Gastrocnemius medialis (tissue), 4 donors: ENCODE results near the gene ABCA6. TPM values are rescaled to one million over a fixed set of nuclear protein-coding genes. Genes with fewer than 3 reads are reported as not detected.

Experiments
- ATAC-seq, 2 donors: fragments of 150-250 bp; one replicate each; pipeline ENCODE4 v1.9.1; 2016
- DNase-seq, 2 donors: peaks; one replicate each; pipeline ENCODE4 v3.0.0-alpha.2; 2019
- H3K27ac ChIP-seq, 4 donors: fragments of 200-600 bp; sonication (generic); 1 replicate in 1 of 4; 2 replicates in 3 of 4; pipeline ENCODE4 v1.5.1; 2016 to 2018; ENCODE audit warnings: mild to moderate bottlenecking in 2 of 4, moderate library complexity in 1 of 4
- H3K27me3 ChIP-seq, 3 donors: fragments of 200-600 bp; sonication (generic) in 2 of 3; 1 replicate in 1 of 3; 2 replicates in 2 of 3; pipeline versions ENCODE4 v1.5.1 to v1.6.0; 2016 to 2019; ENCODE audit warnings: mild to moderate bottlenecking in 1 of 3, moderate library complexity in 1 of 3
- H3K36me3 ChIP-seq, 2 donors: fragments of 200-600 bp; sonication (generic) in 1 of 2; one replicate each; pipeline ENCODE4 v1.5.1; 2017 to 2018
- H3K4me1 ChIP-seq, 2 donors: fragments of 200-600 bp; sonication (generic) in 1 of 2; one replicate each; pipeline ENCODE4 v1.5.1; 2016 to 2017; ENCODE audit warnings: mild to moderate bottlenecking in 2 of 2
- H3K4me3 ChIP-seq, 4 donors: fragments of 200-600 bp; sonication (generic) in 3 of 4; 1 replicate in 1 of 4; 2 replicates in 3 of 4; pipeline ENCODE4 v1.5.1; 2016 to 2019; ENCODE audit warnings: mild to moderate bottlenecking in 2 of 4
- H3K9me3 ChIP-seq, 3 donors: fragments of 200-600 bp; sonication (generic) in 2 of 3; 1 replicate in 1 of 3; 2 replicates in 2 of 3; pipeline ENCODE4 v1.5.1; 2016 to 2019
- POLR2A ChIP-seq, 2 donors: fragments of 450-650 bp; IDR thresholded peaks; one replicate each; pipeline ENCODE4 v1.6.1; 2017; ENCODE audit warnings: antibody characterized with exemption in 2 of 2, mild to moderate bottlenecking in 2 of 2, moderate library complexity in 2 of 2
- in situ Hi-C, 4 donors: fragments of 200-750 bp; cut with MboI; loops; one replicate each; pipeline versions ENCODE4 v1.15.0 to v1.8.0; 2017; ENCODE audit warnings: low sequenced_read_pairs in 4 of 4
- intact Hi-C: fragments of 100-400 bp; cut with DNase I; formaldehyde crosslinking; loops from one replicate; pipeline ENCODE4 v1.15.1; 2023; ENCODE audit warnings: low total_unique reads
- total RNA-seq, 4 donors: library from RNA; depleted of rRNA; stranded (reverse); fragments of >200 nt; gene quantifications; one replicate each; pipeline versions ENCODE4 v1.1.0 to v1.2.3, GENCODE V29; 2016
- TF ChIP-seq, protein P1 (sequence below), 5 experiments: fragments of 450-650 bp in 3 of 5; fragments of 200-600 bp in 2 of 5; sonication (generic) in 2 of 5; IDR thresholded peaks in 4 of 5; conservative IDR thresholded peaks in 1 of 5; 1 replicate in 4 of 5; 2 replicates in 1 of 5; pipeline ENCODE4 v1.5.1; 2016 to 2019; ENCODE audit warnings: antibody characterized with exemption in 5 of 5, mild to moderate bottlenecking in 3 of 5, moderate library complexity in 3 of 5

The ABCA6 gene, protein sequence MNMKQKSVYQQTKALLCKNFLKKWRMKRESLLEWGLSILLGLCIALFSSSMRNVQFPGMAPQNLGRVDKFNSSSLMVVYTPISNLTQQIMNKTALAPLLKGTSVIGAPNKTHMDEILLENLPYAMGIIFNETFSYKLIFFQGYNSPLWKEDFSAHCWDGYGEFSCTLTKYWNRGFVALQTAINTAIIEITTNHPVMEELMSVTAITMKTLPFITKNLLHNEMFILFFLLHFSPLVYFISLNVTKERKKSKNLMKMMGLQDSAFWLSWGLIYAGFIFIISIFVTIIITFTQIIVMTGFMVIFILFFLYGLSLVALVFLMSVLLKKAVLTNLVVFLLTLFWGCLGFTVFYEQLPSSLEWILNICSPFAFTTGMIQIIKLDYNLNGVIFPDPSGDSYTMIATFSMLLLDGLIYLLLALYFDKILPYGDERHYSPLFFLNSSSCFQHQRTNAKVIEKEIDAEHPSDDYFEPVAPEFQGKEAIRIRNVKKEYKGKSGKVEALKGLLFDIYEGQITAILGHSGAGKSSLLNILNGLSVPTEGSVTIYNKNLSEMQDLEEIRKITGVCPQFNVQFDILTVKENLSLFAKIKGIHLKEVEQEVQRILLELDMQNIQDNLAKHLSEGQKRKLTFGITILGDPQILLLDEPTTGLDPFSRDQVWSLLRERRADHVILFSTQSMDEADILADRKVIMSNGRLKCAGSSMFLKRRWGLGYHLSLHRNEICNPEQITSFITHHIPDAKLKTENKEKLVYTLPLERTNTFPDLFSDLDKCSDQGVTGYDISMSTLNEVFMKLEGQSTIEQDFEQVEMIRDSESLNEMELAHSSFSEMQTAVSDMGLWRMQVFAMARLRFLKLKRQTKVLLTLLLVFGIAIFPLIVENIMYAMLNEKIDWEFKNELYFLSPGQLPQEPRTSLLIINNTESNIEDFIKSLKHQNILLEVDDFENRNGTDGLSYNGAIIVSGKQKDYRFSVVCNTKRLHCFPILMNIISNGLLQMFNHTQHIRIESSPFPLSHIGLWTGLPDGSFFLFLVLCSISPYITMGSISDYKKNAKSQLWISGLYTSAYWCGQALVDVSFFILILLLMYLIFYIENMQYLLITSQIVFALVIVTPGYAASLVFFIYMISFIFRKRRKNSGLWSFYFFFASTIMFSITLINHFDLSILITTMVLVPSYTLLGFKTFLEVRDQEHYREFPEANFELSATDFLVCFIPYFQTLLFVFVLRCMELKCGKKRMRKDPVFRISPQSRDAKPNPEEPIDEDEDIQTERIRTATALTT (N-terminal part only)
- 10 to 100 TPM; 12.8 to 82.3 (median 15.7) TPM for total RNA-seq

DNA sequence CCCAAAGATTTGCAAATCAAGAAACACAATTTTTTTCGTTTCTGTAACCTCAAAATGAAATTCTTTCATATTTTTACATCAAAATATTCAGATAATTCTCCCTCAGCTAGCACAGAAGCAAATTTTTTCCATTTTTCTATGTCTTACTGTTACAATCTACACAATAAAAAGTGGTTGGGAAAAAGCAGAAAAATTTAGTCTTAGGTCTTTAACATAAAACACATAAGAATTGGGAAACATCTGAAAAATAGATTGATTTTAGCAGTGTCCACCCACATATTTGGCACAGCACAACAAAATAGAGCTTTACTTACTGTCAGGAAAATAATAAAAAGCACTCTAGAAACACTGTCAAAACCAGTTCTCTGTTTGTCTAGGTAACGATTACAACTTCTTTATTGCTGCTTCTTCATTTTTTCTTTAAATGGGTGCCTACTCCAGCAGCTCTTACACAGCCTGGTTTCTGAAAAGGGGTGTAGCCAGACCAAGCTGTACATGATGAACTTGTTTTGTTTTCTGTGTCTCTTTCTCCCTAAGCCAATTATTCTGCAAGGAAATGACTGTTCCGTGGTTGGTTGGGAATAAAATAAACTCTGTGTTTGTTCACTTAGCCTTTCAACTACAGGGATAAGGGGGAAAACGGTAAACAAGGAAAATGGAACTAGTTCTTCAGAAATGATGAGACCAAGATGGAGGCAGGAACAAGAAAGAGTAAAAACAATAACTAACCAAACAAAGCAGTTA, at the start of gene ABCA6:
Gene ABCA6 (minus strand): TSS at position 465 of the 744 bp plus-strand sequence. CDS start 1,192 bp downstream, outside the sequence.
- peak within 1 kb of the TSS; percentile 27 to 42 (median 32) for H3K4me3 ChIP-seq
- H3K36me3 ChIP-seq: peaks cover 0 to 17% of the 10 kb centered on the region in 2 donors
- no peak for DNase-seq
- peaks cover 0 to 7% of the 10 kb centered on the region in 2 donors for H3K4me1 ChIP-seq
- TF ChIP-seq POLR2A (IDR thresholded peaks at IDR 0.05): peak in 1 of 2 donors; percentile 40
- TF ChIP-seq, protein P1, sequence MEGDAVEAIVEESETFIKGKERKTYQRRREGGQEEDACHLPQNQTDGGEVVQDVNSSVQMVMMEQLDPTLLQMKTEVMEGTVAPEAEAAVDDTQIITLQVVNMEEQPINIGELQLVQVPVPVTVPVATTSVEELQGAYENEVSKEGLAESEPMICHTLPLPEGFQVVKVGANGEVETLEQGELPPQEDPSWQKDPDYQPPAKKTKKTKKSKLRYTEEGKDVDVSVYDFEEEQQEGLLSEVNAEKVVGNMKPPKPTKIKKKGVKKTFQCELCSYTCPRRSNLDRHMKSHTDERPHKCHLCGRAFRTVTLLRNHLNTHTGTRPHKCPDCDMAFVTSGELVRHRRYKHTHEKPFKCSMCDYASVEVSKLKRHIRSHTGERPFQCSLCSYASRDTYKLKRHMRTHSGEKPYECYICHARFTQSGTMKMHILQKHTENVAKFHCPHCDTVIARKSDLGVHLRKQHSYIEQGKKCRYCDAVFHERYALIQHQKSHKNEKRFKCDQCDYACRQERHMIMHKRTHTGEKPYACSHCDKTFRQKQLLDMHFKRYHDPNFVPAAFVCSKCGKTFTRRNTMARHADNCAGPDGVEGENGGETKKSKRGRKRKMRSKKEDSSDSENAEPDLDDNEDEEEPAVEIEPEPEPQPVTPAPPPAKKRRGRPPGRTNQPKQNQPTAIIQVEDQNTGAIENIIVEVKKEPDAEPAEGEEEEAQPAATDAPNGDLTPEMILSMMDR (IDR thresholded peaks at IDR 0.05 in 4 of 5, conservative IDR thresholded peaks at IDR 0.05 in 1 of 5): no peak
- peak in 1 of 2 donors; percentile 81 for ATAC-seq
- H3K9me3 ChIP-seq: no peaks in the 10 kb centered on the region
- intact Hi-C loops (loop anchor here (10.0 kb wide), 1 partner anchor 367 kb away; no protein-coding TSS in a partner anchor), in situ Hi-C loops (no loop called here)
- no peaks in the 10 kb centered on the region for H3K27me3 ChIP-seq
- H3K27ac ChIP-seq: peak within 1 kb of the TSS; percentile 40 to 71 (median 44)

DNA sequence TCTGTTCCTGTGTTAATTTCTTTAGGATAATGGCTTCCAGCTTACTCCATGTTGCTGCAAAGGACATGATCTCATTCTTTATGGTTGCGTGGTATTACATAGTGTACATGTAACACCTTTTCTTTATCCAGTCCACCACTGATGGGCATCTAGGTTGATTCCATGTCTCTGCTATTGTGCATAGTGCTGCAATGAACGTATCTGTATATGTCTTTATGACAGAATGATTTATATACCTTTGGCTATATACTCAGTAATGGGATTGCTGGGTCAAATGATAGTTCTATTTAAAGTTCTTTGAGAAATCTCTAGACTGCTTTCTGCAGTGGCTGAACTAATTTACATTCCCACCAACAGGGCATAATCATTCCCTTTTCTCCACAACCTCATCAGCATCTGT, 47.1 kb upstream of the ABCA6 start:
- in situ Hi-C loops (loop anchor here in 1 of 4 donors (25.0 kb wide), 1 partner anchor 99 kb away; no protein-coding TSS in a partner anchor), intact Hi-C loops (no loop called here)
- Histone ChIP-seq H3K36me3 (peaks cover 3 to 90% of the 10 kb centered on the region in 2 donors), H3K4me3 (no peak overlapping the region), H3K9me3 (no peaks in the 10 kb centered on the region), H3K4me1 (no peaks in the 10 kb centered on the region), H3K27me3 (no peaks in the 10 kb centered on the region), H3K27ac (no peak overlapping the region)
- TF ChIP-seq, protein P1 (IDR thresholded peaks at IDR 0.05 in 4 of 5, conservative IDR thresholded peaks at IDR 0.05 in 1 of 5): no peak
- TF ChIP-seq POLR2A (IDR thresholded peaks at IDR 0.05): no peak
- DNase-seq (no peak), ATAC-seq (no peak)

DNA sequence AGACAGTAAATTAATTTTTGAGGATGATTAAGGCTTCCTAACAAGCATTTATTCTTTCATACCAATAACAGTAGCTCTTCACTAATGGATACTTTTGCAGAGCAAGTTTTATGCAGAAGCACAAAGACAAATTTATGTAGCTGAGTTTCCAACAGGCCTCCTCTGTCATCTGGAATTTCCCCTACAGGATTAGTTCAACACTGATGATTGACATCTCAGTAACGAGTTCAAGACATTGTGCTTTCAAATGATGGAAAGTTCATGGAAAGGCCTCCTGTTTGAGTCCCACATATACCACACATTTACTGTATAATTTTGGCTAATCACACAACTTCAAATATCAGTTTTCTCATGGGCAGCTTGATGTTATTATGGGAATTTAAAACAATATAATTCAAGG, 46.4 kb upstream of the ABCA6 start:
- intact Hi-C loops: no loop called here
- Histone ChIP-seq H3K27me3 (no peaks in the 10 kb centered on the region), H3K9me3 (no peaks in the 10 kb centered on the region), H3K27ac (no peak overlapping the region), H3K4me3 (no peak overlapping the region), H3K4me1 (no peaks in the 10 kb centered on the region), H3K36me3 (peaks cover 3 to 87% of the 10 kb centered on the region in 2 donors)
- no peak for TF ChIP-seq POLR2A (IDR thresholded peaks at IDR 0.05)
- no peak for ATAC-seq
- in situ Hi-C loops: loop anchor here in 1 of 4 donors (25.0 kb wide), 1 partner anchor 99 kb away; no protein-coding TSS in a partner anchor
- DNase-seq: no peak

DNA sequence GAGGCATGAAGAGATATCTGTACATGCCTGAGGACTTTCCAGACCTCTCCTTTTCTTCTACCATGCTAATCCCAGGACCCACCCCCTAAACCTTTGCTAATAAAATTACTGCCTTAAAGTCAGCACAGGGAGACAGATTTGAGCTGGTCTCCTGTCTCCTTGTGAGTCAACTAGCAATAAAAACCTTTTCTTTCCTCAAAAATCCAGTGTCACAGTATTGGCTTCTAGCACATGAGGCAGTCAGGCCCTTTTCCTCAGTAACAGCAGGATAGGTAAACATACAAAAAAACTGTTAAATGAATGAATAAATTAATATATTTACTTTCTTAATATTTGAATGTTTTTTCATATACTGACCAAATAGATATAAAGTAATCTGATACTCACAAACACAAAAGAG, 45.6 kb upstream of the ABCA6 start:
- intact Hi-C loops (no loop called here), in situ Hi-C loops (loop anchor here in 1 of 4 donors (25.0 kb wide), 1 partner anchor 100 kb away; no protein-coding TSS in a partner anchor)
- no peak overlapping the region for H3K27ac ChIP-seq
- H3K9me3 ChIP-seq: no peaks in the 10 kb centered on the region
- H3K4me3 ChIP-seq: no peak overlapping the region
- no peak for TF ChIP-seq POLR2A (IDR thresholded peaks at IDR 0.05)
- TF ChIP-seq, protein P1 (IDR thresholded peaks at IDR 0.05 in 4 of 5, conservative IDR thresholded peaks at IDR 0.05 in 1 of 5): no peak
- no peaks in the 10 kb centered on the region for H3K4me1 ChIP-seq
- no peak for ATAC-seq
- no peak for DNase-seq
- no peaks in the 10 kb centered on the region for H3K27me3 ChIP-seq
- peaks cover 3 to 87% of the 10 kb centered on the region in 2 donors for H3K36me3 ChIP-seq
